Skeletal muscle satellite cell (primary cell): ENCODE measurements around the gene SEMA3E.
"Not testable (repeated sequence)": the region's sequence is repeated elsewhere in the genome, so short reads cannot be mapped to it uniquely, and the experiment has no call there.

ENCODE experiments used
- H3K27me3 ChIP-seq: 2 replicates; pipeline ENCODE4 v1.7.0; 2013; ENCODE audit warnings: low read length; ENCODE audit not compliant: control insufficient read depth, insufficient read depth
- H3K36me3 ChIP-seq: 2 replicates; pipeline ENCODE4 v1.7.0; 2013; ENCODE audit warnings: mild to moderate bottlenecking, control low read depth, low read length; ENCODE audit not compliant: insufficient read depth
- H3K4me1 ChIP-seq: 2 replicates; pipeline ENCODE4 v1.7.0; 2013; ENCODE audit warnings: low read length; ENCODE audit not compliant: control insufficient read depth, insufficient read depth
- H3K4me2 ChIP-seq: 2 replicates; pipeline ENCODE4 v1.7.0; 2013; ENCODE audit warnings: mild to moderate bottlenecking, low read length
- H3K4me3 ChIP-seq: 2 replicates; pipeline ENCODE4 v1.7.0; 2013; ENCODE audit warnings: low read length
- H3K9ac ChIP-seq: 2 replicates; pipeline ENCODE4 v1.7.0; 2013; ENCODE audit warnings: mild to moderate bottlenecking, low read depth, low read length, moderate library complexity
- H3K9me3 ChIP-seq: replicated peaks from 2 replicates; pipeline ENCODE4 v1.7.0; 2013; ENCODE audit warnings: mild to moderate bottlenecking, control low read depth, low read length

Gene SEMA3E

DNA sequence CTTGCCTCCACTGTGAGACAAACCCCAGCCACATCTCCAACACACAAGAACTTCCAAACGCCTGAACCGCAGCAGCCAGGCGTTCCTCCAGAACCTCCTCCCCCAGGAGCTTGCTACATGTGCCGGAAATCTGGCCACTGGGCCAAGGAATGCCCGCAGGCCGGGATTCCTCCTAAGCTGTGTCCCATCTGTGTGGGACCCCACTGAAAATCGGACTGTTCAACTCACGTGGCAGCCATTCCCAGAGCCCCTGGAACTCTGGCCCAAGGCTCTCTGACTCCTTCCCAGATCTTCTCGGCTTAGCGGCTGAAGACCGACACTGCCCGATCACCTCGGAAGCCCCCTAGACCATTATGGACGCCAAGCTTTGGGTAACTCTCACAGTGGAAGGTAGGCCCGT, 187.1 kb downstream of the SEMA3E start:
- H3K9me3 ChIP-seq, H3K4me3 ChIP-seq, H3K36me3 ChIP-seq, H3K4me1 ChIP-seq, H3K9ac ChIP-seq, H3K4me2 ChIP-seq, H3K27me3 ChIP-seq: not testable (repeated sequence)

DNA sequence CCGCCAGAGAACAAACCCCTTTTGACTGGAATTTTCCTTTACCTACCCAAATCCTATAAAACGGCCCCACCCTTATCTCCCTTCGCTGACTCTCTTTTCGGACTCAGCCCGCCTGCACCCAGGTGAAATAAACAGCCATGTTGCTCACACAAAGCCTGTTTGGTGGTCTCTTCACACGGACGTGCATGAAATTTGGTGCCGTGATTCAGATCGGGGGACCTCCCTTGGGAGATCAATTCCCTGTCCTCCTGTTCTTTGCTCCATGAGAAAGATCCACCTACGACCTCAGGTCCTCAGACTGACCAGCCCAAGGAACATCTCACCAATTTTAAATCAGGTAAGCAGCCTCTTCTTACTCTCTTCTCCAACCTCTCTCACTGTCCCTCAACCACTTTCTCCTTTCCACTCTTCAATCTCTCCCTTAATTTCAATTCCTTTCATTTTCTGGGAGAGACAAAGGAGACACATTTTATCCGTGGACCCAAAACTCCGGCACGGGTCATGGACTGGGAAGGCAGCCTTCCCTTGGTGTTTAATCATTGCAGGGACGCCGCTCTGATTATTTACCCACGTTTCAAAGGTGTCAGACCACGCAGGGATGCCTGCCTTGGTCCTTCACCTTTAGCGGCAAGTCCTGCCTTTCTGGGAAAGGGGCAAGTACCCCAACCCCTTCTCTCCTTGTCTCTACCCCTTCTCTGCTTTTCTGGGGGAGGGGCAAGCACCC, 188.8 kb downstream of the SEMA3E start:
- H3K4me3 ChIP-seq, H3K9me3 ChIP-seq, H3K9ac ChIP-seq, H3K4me1 ChIP-seq, H3K4me2 ChIP-seq, H3K27me3 ChIP-seq, H3K36me3 ChIP-seq: not testable (repeated sequence)

GRCh38 chr7:83459101-83459929, 189.6 kb downstream of the SEMA3E start:
- H3K4me3 ChIP-seq, H3K9ac ChIP-seq, H3K9me3 ChIP-seq, H3K4me1 ChIP-seq, H3K36me3 ChIP-seq, H3K27me3 ChIP-seq, H3K4me2 ChIP-seq: not testable (repeated sequence)

DNA sequence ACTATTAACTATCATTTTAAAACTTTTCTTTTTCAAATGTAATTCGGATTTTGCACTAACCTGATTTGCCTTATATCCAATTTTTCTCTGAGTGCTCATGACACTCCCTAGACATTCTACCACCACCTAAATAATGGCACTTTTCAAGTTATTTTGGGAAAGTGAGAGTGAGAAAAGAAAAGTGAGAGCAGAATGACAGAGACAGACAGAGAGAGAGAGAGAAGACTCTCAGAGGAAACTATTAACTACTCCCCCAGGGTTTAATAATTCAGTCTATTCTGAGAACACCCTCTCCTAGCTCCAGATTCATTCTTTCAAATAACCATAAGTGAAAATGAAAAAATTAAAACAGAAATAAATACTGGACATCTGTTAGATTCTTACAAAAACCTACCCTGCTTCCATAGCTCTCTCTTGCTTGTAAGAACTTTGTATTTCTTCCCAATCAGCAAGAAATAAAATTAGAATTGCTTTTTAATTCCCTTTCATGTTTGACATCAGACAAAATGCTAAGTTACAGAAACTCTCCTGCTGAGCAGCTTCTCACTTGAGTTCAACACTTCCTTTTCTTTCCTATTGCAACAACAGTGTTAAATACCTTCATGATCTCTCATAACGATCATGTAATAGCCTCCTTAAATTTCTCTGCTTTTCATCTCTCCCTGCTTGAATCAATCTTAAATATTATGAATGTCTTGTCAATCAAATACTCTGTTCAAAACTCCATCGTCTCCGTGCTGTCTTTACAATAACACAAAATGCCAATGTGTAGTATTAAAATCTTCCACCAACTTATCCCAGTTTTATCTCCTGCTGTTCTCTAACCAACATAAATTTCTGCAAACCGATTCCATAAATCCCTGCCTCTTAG, 191.7 kb downstream of the SEMA3E start:
- H3K9me3 ChIP-seq = no peaks in the 10 kb centered on the region
- H3K4me1 ChIP-seq = no peaks in the 10 kb centered on the region
- peaks cover 3% of the 10 kb centered on the region for H3K27me3 ChIP-seq
- no peak overlapping the region for H3K9ac ChIP-seq
- H3K4me2 ChIP-seq = no peak overlapping the region
- no peak overlapping the region for H3K4me3 ChIP-seq
- H3K36me3 ChIP-seq = no peaks in the 10 kb centered on the region

- H3K4me3 ChIP-seq = no peak overlapping the region
- H3K9me3 ChIP-seq = no peaks in the 10 kb centered on the region
- H3K4me1 ChIP-seq = no peaks in the 10 kb centered on the region
- no peak overlapping the region for H3K9ac ChIP-seq
- no peak overlapping the region for H3K4me2 ChIP-seq
- peaks cover 3% of the 10 kb centered on the region for H3K27me3 ChIP-seq
- H3K36me3 ChIP-seq = no peaks in the 10 kb centered on the region
Measured at GRCh38 chr7:83456413-83456812, 192.5 kb downstream of the SEMA3E start.

DNA sequence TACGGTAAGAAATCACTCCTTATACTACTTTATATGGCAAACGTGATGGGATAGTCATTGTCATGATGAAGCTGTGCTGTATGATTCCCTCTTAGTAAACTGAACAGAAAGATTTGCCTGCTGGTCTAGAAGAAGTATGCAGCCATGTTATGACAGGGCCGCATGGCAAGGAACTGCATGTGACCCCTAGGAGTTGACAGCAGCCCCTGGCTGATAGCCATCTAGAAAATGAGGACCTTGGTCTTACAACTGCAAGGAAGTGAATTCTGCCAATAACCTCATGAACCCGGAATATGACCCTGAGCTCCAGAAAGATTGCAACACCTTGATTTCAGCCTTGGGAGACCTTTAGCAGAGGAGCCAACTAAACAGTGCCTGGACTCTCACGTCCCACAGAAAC, 193.3 kb downstream of the SEMA3E start:
- H3K4me1 ChIP-seq = no peaks in the 10 kb centered on the region
- H3K4me2 ChIP-seq = no peak overlapping the region
- no peaks in the 10 kb centered on the region for H3K36me3 ChIP-seq
- peaks cover 3% of the 10 kb centered on the region for H3K27me3 ChIP-seq
- no peaks in the 10 kb centered on the region for H3K9me3 ChIP-seq
- no peak overlapping the region for H3K9ac ChIP-seq
- H3K4me3 ChIP-seq = no peak overlapping the region

DNA sequence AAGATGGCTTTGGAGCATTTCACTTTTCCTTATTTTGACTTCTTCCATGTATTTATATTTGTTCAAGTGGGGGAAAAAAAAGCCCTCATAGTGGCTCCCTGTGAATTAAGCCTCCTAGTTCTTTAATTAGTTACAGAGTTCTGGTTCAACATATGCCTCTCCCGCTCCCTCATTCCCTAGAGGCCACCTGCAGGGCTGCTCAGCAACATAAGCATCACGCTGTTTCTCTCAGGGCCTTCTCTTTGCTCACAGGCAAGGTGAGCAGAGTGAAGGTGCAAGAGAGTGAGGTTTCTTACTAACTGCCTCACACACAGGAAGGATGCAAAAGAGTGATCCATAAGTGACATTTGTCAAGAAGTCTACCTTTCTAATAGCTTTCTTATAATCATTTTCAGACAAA, 196.7 kb downstream of the SEMA3E start:
- Histone ChIP-seq H3K4me2 (no peak overlapping the region), H3K9me3 (no peaks in the 10 kb centered on the region), H3K9ac (no peak overlapping the region), H3K27me3 (peaks cover 7% of the 10 kb centered on the region), H3K4me1 (no peaks in the 10 kb centered on the region), H3K36me3 (no peaks in the 10 kb centered on the region), H3K4me3 (no peak overlapping the region)

- Histone ChIP-seq H3K4me2 (no peak overlapping the region), H3K36me3 (no peaks in the 10 kb centered on the region), H3K9me3 (no peaks in the 10 kb centered on the region), H3K4me3 (no peak overlapping the region), H3K4me1 (no peaks in the 10 kb centered on the region), H3K27me3 (peaks cover 7% of the 10 kb centered on the region), H3K9ac (no peak overlapping the region)
Measured at GRCh38 chr7:83451501-83452045, 197.4 kb downstream of the SEMA3E start.

DNA sequence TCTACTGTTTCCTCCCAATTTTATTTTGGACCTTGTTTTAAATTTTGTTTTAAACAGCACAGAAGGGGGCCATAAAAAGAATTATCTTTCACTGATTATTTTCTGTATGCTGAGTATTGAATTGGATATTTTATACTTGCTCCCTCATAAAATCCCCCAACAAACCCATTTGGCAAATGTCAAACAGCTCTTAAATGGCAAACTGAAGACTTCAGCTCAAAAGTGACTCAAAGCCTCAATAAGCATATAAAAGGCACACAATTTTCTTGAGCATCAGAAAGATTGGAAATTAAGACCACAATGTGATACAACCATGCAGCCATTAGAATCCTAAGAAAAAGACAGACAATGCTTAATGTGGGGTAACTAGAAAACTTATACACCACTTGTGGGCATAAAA, 199.2 kb downstream of the SEMA3E start:
- no peaks in the 10 kb centered on the region for H3K4me1 ChIP-seq
- no peaks in the 10 kb centered on the region for H3K36me3 ChIP-seq
- no peaks in the 10 kb centered on the region for H3K9me3 ChIP-seq
- H3K4me3 ChIP-seq = no peak overlapping the region
- H3K9ac ChIP-seq = no peak overlapping the region
- H3K4me2 ChIP-seq = no peak overlapping the region
- peaks cover 7% of the 10 kb centered on the region for H3K27me3 ChIP-seq

DNA sequence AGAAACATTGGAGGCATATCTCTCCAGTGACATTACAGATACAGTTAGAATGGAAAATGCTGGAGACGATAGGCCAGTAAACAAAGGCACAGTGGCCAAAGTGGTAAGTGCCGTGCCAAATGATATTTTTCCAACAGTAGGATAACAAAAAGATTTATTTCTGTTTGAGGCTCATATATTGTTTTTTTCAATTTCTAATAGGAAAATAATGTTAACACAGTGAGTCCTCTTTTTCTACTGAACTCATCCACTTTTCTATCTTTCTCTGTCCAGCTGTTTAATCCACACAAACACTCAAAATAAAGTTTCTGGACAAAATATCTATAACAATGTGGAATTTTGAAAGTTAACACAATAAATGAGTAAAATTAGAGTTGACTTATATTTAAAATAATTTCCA, 201.3 kb downstream of the SEMA3E start:
- Histone ChIP-seq H3K9ac (no peak overlapping the region), H3K9me3 (no peaks in the 10 kb centered on the region), H3K36me3 (no peaks in the 10 kb centered on the region), H3K4me3 (no peak overlapping the region), H3K27me3 (peaks cover 16% of the 10 kb centered on the region), H3K4me1 (no peaks in the 10 kb centered on the region), H3K4me2 (no peak overlapping the region)

- no peaks in the 10 kb centered on the region for H3K4me1 ChIP-seq
- H3K9me3 ChIP-seq = no peaks in the 10 kb centered on the region
- H3K4me2 ChIP-seq = no peak overlapping the region
- H3K27me3 ChIP-seq = peaks cover 13% of the 10 kb centered on the region
- H3K36me3 ChIP-seq = no peaks in the 10 kb centered on the region
- no peak overlapping the region for H3K9ac ChIP-seq
- H3K4me3 ChIP-seq = no peak overlapping the region
Measured at GRCh38 chr7:83446102-83446669, 202.8 kb downstream of the SEMA3E start.
